ENCODE measurements around the gene FSTL5. TPM values are rescaled to one million over a fixed set of nuclear protein-coding genes. Genes with fewer than 3 reads are reported as not detected.

Gene FSTL5
- total RNA-seq, 1 donor from 2014 or later = not detected

DNA sequence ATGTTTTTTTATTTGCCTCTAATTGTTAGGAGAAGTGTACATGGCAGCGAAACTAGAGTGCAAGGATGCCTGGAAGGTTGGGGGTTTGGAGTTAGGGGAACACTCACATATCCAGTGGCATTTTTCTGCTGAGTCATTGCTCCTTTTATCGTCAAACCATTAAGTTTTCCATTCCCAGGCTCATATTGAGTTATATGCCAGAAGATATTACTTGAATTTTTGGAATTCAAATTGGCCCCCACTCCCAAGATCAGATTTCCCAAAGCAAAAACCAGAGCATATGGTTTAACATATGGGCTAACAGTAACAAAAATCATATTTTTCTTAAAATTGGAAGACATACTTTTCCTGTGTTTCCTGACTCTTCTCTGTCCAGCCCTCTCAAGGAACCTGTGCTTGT lies 152.7 kb downstream of the FSTL5 start:
- DNase-seq (ENCODE audit: low read depth) = no peak
- H3K4me3 ChIP-seq (ENCODE audit: low read depth, low read length) = no peak overlapping the region
- TF ChIP-seq, protein P1, sequence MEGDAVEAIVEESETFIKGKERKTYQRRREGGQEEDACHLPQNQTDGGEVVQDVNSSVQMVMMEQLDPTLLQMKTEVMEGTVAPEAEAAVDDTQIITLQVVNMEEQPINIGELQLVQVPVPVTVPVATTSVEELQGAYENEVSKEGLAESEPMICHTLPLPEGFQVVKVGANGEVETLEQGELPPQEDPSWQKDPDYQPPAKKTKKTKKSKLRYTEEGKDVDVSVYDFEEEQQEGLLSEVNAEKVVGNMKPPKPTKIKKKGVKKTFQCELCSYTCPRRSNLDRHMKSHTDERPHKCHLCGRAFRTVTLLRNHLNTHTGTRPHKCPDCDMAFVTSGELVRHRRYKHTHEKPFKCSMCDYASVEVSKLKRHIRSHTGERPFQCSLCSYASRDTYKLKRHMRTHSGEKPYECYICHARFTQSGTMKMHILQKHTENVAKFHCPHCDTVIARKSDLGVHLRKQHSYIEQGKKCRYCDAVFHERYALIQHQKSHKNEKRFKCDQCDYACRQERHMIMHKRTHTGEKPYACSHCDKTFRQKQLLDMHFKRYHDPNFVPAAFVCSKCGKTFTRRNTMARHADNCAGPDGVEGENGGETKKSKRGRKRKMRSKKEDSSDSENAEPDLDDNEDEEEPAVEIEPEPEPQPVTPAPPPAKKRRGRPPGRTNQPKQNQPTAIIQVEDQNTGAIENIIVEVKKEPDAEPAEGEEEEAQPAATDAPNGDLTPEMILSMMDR (conservative IDR thresholded peaks at IDR 0.05; ENCODE audit: low read depth, low read length) = no peak

DNA sequence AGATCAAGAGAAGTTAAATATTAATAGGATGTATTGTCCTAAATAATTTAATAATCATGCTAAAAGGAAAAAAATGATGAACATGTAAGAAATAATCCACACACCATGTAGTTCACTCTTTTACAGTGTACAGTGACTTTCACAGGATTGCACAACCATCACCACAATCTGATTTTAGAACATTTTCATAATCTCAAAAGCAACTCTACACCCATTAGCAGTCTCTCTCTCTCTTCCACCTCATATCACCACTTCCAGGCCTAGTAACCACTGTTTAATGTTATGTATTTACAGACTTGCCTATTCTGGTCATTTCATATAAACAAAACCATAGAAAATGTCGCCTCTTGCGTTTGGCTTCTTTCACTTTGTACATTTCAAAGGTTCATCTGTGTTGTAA lies 153.4 kb downstream of the FSTL5 start:
- no peak overlapping the region for H3K4me3 ChIP-seq (ENCODE audit: low read depth, low read length)
- DNase-seq (ENCODE audit: low read depth) = no peak
- TF ChIP-seq, protein P1 (conservative IDR thresholded peaks at IDR 0.05; ENCODE audit: low read depth, low read length) = no peak

DNA sequence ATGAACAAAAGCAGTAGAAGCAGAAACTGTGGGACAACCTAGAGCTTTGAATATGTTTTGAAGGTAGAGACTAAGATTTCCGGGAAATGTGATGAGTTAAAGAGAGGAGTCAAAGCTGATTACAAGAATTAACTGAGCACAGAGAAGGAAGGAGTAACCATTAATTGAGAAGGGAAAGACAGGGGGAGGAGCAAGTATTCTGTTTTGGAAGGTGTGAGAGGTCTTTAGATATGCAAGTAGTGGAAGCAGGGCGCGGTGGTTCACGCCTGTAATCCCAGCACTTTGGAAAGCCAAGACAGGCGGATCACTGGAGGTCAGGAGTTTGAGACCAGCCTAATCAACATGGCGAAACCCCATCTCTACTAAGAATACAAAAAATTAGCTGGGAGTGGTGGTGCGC lies 171.5 kb downstream of the FSTL5 start:
- TF ChIP-seq, protein P1 (conservative IDR thresholded peaks at IDR 0.05; ENCODE audit: low read depth, low read length) = no peak
- no peak for DNase-seq (ENCODE audit: low read depth)
- H3K4me3 ChIP-seq (ENCODE audit: low read depth, low read length) = no peak overlapping the region

DNA sequence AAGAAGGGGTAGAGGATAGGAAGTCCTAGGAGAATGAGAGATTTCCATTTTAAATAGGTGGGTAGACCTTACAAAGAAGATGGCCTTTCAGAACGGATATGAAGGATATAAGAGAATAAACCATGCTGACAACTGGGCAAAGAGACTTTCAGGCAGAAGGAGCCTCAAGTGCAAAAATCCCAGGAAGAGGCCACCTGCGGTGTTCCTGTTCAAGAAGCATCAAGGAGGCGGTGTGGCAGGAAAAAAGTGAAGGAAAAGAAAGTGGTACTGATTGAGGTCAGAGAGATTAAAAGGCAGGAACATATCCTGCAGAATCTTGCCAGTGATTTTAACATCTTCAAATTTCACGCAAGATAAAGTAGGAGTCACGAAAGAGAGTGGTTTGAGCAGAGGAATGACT lies 172.0 kb downstream of the FSTL5 start:
- TF ChIP-seq, protein P1 (conservative IDR thresholded peaks at IDR 0.05; ENCODE audit: low read depth, low read length) = no peak
- H3K4me3 ChIP-seq (ENCODE audit: low read depth, low read length) = no peak overlapping the region
- no peak for DNase-seq (ENCODE audit: low read depth)

DNA sequence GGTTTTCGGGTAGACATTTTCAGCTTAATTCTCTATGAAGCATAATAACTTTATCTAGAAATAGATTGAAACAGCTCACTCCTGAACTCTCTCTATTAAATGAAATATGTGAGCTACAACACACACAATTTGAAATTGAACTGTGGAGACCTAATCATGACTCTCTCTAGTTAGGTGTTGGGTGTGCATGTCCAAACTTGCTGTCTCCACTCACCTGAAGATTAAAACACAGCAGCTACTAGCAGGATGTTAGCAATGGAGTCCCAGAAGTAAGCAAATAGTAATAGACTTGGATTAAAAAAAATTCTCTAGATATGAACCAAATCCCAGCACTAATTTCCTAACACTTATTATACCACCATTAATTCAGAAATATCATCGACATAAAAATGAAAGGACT lies 173.1 kb downstream of the FSTL5 start:
- H3K4me3 ChIP-seq (ENCODE audit: low read depth, low read length) = no peak overlapping the region
- DNase-seq (ENCODE audit: low read depth) = no peak
- TF ChIP-seq, protein P1 (conservative IDR thresholded peaks at IDR 0.05; ENCODE audit: low read depth, low read length) = no peak

DNA sequence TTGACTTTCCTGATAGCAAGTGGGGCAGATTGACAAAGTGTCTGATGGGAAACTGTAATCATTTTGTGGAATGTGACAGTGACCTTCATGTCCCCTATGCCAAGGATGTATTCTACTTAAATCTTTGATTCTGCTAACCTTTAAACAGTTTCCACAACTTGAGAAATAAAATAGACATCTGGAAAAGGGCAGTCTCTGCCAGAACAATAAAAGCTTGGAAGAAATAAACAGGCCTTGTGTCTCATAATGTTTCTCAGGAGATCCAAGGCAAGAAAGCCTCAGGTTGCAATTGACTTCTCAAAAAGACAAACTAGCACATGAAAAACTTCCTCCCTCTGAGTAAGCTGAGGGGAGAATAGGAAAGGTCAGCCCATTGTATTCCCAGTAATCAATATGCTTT lies 174.9 kb downstream of the FSTL5 start:
- no peak overlapping the region for H3K4me3 ChIP-seq (ENCODE audit: low read depth, low read length)
- TF ChIP-seq, protein P1 (conservative IDR thresholded peaks at IDR 0.05; ENCODE audit: low read depth, low read length) = no peak
- no peak for DNase-seq (ENCODE audit: low read depth)

DNA sequence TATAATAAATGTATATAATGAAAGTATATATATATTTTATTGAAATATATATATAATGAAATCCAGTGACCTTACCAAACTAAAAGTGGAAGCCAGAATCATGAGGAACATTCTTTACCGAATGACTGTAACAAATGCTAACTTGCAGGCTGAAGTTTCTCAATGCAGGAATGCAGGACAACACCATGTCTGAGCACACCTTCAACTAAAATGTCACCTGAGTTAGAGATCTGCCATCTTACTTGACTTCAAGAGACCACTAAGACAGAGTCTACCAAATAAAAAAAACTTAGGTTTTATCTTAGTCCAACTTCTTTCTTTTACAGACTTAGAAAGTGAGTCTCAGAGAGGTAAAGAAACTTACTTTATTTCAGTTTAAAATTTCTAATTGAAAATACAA lies 176.2 kb downstream of the FSTL5 start:
- no peak overlapping the region for H3K4me3 ChIP-seq (ENCODE audit: low read depth, low read length)
- no peak for DNase-seq (ENCODE audit: low read depth)
- TF ChIP-seq, protein P1 (conservative IDR thresholded peaks at IDR 0.05; ENCODE audit: low read depth, low read length) = no peak

Data from epithelial cell of proximal tubule (primary cell).